ENCODE measurements around the gene PEX10.

PEX10 gene

GRCh38 chr1:2417833-2418225 lies 5.5 kb upstream of the PEX10 start:
- H3K4me1 ChIP-seq: no peaks in the 10 kb centered on the region
- no peaks in the 10 kb centered on the region for H3K36me3 ChIP-seq (ENCODE audit: control insufficient read depth, insufficient read depth, low read length)
- no peak overlapping the region for H3K4me2 ChIP-seq (ENCODE audit: low read length)
- H3K27ac ChIP-seq: no peak overlapping the region
- H2AFZ ChIP-seq: no peak overlapping the region
- H3K79me2 ChIP-seq: no peaks in the 10 kb centered on the region
- no peak overlapping the region for H3K4me3 ChIP-seq (ENCODE audit: low read depth, low read length)
- H3K27me3 ChIP-seq (ENCODE audit: control insufficient read depth, insufficient read depth, low read length): no peaks in the 10 kb centered on the region
- no peaks in the 10 kb centered on the region for H3K9me3 ChIP-seq (ENCODE audit: control insufficient read depth, low read length)
- TF ChIP-seq CTCF (IDR thresholded peaks at IDR 0.05): no peak
- H3K9ac ChIP-seq: no peak overlapping the region

- Histone ChIP-seq H3K36me3 (ENCODE audit: control insufficient read depth, insufficient read depth, low read length) (no peaks in the 10 kb centered on the region), H3K9me3 (ENCODE audit: control insufficient read depth, low read length) (no peaks in the 10 kb centered on the region), H3K4me3 (ENCODE audit: low read depth, low read length) (no peak overlapping the region), H3K9ac (no peak overlapping the region), H2AFZ (no peak overlapping the region), H3K79me2 (no peaks in the 10 kb centered on the region), H3K4me1 (no peaks in the 10 kb centered on the region), H3K27me3 (ENCODE audit: control insufficient read depth, insufficient read depth, low read length) (no peaks in the 10 kb centered on the region), H3K27ac (no peak overlapping the region), H3K4me2 (ENCODE audit: low read length) (no peak overlapping the region)
- no peak for TF ChIP-seq CTCF (IDR thresholded peaks at IDR 0.05)
Observed at GRCh38 chr1:2417083-2417832, 4.9 kb upstream of the PEX10 start.

GRCh38 chr1:2416403-2416802 lies 4.0 kb upstream of the PEX10 start:
- Histone ChIP-seq H3K36me3 (ENCODE audit: control insufficient read depth, insufficient read depth, low read length) (no peaks in the 10 kb centered on the region), H3K27ac (no peak overlapping the region), H2AFZ (no peak overlapping the region), H3K4me2 (ENCODE audit: low read length) (no peak overlapping the region), H3K4me1 (no peaks in the 10 kb centered on the region), H3K27me3 (ENCODE audit: control insufficient read depth, insufficient read depth, low read length) (no peaks in the 10 kb centered on the region), H3K9me3 (ENCODE audit: control insufficient read depth, low read length) (no peaks in the 10 kb centered on the region), H3K79me2 (no peaks in the 10 kb centered on the region), H3K4me3 (ENCODE audit: low read depth, low read length) (no peak overlapping the region), H3K9ac (no peak overlapping the region)
- no peak for TF ChIP-seq CTCF (IDR thresholded peaks at IDR 0.05)

- Histone ChIP-seq H3K36me3 (ENCODE audit: control insufficient read depth, insufficient read depth, low read length) (no peaks in the 10 kb centered on the region), H3K9ac (no peak overlapping the region), H3K79me2 (no peaks in the 10 kb centered on the region), H3K27me3 (ENCODE audit: control insufficient read depth, insufficient read depth, low read length) (no peaks in the 10 kb centered on the region), H3K4me3 (ENCODE audit: low read depth, low read length) (no peak overlapping the region), H2AFZ (no peak overlapping the region), H3K4me2 (ENCODE audit: low read length) (no peak overlapping the region), H3K27ac (no peak overlapping the region), H3K9me3 (ENCODE audit: control insufficient read depth, low read length) (no peaks in the 10 kb centered on the region), H3K4me1 (no peaks in the 10 kb centered on the region)
- TF ChIP-seq CTCF (IDR thresholded peaks at IDR 0.05): no peak
Observed at GRCh38 chr1:2415801-2416208, 3.4 kb upstream of the PEX10 start.

GRCh38 chr1:2415337-2415736 lies 3.0 kb upstream of the PEX10 start:
- Histone ChIP-seq H3K9ac (no peak overlapping the region), H3K36me3 (ENCODE audit: control insufficient read depth, insufficient read depth, low read length) (no peaks in the 10 kb centered on the region), H3K4me3 (ENCODE audit: low read depth, low read length) (no peak overlapping the region)

More at GRCh38 chr1:2415337-2415736, 3.0 kb upstream of the PEX10 start:
- Histone ChIP-seq H3K9me3 (ENCODE audit: control insufficient read depth, low read length) (no peaks in the 10 kb centered on the region), H3K27ac (no peak overlapping the region), H3K27me3 (ENCODE audit: control insufficient read depth, insufficient read depth, low read length) (no peaks in the 10 kb centered on the region), H2AFZ (no peak overlapping the region), H3K79me2 (no peaks in the 10 kb centered on the region), H3K4me2 (ENCODE audit: low read length) (no peak overlapping the region), H3K4me1 (no peaks in the 10 kb centered on the region)
- TF ChIP-seq CTCF (IDR thresholded peaks at IDR 0.05): no peak
